ENCODE data around the gene ZNF418.

GRCh38 chr19:57978586-57979289 is 43.5 kb upstream of the ZNF418 start:
- TF ChIP-seq POLR2A (IDR thresholded peaks at IDR 0.05) (no peak), CTCF (IDR thresholded peaks at IDR 0.05) (no peak), POLR2AphosphoS5 (IDR thresholded peaks at IDR 0.05) (no peak)

Data from transverse colon (tissue), 4 donors.